GM12892 (cell line): ENCODE data around the gene CD3E.

Experiments used
- POLR2A ChIP-seq: IDR thresholded peaks from 2 replicates; pipeline ENCODE4 v1.6.1; 2011; ENCODE audit warnings: low read depth, low read length, control low read depth
- POLR2AphosphoS5 ChIP-seq: IDR thresholded peaks from 2 replicates; pipeline ENCODE4 v1.6.1; 2011; ENCODE audit warnings: low read depth, low read length, control low read depth

DNA sequence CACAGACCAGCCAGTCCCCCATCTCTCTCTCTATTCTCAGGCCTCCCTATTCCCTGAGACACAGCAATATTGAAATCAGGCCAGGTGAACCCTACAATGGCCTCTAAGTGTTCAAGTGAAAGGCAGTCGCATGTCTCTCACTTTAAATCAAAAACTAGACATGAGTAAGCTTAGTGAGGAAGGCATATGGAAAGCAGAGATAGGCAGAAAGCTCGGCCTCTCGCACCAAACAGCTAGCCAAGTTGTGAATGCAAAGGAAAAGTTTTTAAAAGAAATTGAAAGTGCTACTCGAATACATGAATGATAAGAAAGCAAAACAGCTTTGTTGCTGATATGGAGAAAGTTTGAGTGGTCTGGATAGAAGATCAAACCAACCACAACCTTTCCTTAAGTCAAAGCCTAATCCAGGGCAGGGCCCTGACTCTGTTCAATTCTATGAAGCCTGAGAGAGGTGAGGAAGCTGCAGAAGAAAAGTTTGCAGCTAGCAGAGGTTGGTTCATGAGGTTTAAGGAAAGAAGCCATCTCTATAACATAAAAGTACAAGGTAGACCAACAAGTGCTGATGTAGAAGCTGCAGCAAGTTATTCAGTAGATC is 20.7 kb upstream of the CD3E start:
- no peak for TF ChIP-seq POLR2A
- no peak for TF ChIP-seq POLR2AphosphoS5
